ENCODE results near the gene KIF11. TPM values are rescaled to one million over a fixed set of nuclear protein-coding genes. Genes with fewer than 3 reads are reported as not detected.

Gene KIF11
- polyA plus RNA-seq, 1 donor from 2014 or later, result 0.47 TPM

DNA sequence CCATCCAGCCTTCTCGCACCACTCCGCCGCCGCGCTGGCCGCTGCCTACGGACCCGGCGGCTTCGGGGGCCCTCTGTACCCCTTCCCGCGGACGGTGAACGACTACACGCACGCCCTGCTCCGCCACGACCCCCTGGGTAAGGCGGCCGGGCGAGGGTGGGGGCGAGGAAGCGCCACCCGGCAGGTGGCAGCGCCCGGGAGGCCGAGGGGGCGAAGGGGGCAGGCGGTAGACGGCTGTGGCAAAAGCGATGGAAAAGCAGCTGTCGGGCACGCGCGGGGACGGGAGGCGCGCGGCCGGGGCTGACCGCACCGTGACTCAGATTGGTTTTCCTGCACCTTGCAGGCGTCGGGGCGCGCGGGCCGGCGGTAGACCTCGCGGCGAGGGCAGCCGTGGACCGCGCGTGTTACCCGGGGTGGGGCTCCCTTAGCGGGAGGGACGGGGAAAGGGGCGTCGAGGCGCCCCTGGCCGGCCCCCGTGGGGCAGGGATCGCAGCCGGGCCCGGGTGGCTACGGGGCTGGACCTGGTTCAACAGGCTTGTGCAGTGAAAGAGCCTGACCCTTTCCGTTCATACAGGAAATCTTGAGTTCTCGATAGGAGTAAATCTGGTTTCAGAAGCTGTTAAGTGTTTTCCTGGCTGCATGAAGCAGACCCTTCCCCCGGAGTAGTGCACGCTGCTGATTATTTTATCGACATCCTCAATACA is 97.4 kb downstream of the KIF11 start:
- peaks cover 85% of the 10 kb centered on the region for H3K27me3 ChIP-seq (ENCODE audit: insufficient read depth, low read depth, low read length)
- no peak overlapping the region for H2AFZ ChIP-seq (ENCODE audit: low read depth, low read length)
- H3K9me2 ChIP-seq (ENCODE audit: insufficient read depth, low read length), result no peaks in the 10 kb centered on the region
- no peak overlapping the region for H3K4me2 ChIP-seq (ENCODE audit: low read length)
- no peak overlapping the region for H3K27ac ChIP-seq (ENCODE audit: low read length)
- H3K79me2 ChIP-seq (replicated peaks; ENCODE audit: insufficient read depth, low read length), result no peaks in the 10 kb centered on the region
- H3K36me3 ChIP-seq (ENCODE audit: insufficient read depth, low read length), result no peaks in the 10 kb centered on the region
- TF ChIP-seq POLR2AphosphoS5 (IDR thresholded peaks at IDR 0.05) (peak; percentile 31), SMC3 (conservative IDR thresholded peaks at IDR 0.05; ENCODE audit: poor library complexity) (no peak), MXI1 (conservative IDR thresholded peaks at IDR 0.05; ENCODE audit: poor library complexity, severe bottlenecking) (no peak)
- H3K4me3 ChIP-seq (ENCODE audit: low read length), result peak overlapping the region; percentile 59
- H3F3A ChIP-seq (ENCODE audit: insufficient read depth, low read length, poor library complexity, severe bottlenecking), result no peaks in the 10 kb centered on the region
- H4K20me1 ChIP-seq (ENCODE audit: insufficient read depth), result no peaks in the 10 kb centered on the region
- H3K9ac ChIP-seq (ENCODE audit: low read length), result no peak overlapping the region
- H3K9me3 ChIP-seq (ENCODE audit: low read length), result peaks cover 12% of the 10 kb centered on the region

DNA sequence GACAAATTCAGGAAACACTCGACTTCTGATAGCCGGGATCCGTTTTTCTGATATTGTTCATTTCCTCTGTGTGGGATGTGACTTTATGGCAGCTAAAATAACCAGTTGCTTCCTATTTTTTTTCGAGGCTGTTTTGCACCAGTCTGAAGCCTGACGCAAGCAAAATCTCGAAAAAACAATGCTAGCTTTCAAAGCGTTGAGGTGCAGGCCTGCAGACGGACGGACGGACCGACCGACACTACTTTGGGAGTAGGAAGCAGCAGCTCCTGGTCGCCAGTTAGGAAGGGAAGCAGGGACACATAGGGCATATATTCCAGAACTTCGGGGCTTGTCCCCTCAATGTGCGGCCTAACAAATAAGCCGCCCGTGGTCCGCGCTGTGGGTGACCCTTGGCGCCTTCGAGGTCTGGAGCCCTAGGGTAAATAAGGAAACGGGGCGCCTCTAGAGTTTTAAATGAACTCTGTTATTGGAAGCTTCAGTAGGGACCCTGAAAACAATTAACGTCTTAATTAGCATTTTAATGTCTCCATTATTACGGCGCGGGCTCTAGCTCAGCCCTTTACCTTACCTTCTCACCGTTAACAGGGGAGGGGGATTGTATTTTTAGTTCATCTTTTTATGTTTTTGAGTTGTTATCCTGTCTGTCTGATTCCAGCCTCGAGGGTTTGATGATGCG is 98.1 kb downstream of the KIF11 start:
- no peak overlapping the region for H3K9ac ChIP-seq (ENCODE audit: low read length)
- no peak for TF ChIP-seq EP300 (conservative IDR thresholded peaks at IDR 0.05; ENCODE audit: poor library complexity, severe bottlenecking)
- TF ChIP-seq POLR2AphosphoS5 (IDR thresholded peaks at IDR 0.05), result no peak
- TF ChIP-seq SMC3 (conservative IDR thresholded peaks at IDR 0.05; ENCODE audit: poor library complexity), result no peak
- TF ChIP-seq EZH2 (IDR thresholded peaks at IDR 0.05; ENCODE audit: borderline replicate concordance, insufficient read depth, low read length, poor library complexity, severe bottlenecking), result no peak
- TF ChIP-seq, protein P1, sequence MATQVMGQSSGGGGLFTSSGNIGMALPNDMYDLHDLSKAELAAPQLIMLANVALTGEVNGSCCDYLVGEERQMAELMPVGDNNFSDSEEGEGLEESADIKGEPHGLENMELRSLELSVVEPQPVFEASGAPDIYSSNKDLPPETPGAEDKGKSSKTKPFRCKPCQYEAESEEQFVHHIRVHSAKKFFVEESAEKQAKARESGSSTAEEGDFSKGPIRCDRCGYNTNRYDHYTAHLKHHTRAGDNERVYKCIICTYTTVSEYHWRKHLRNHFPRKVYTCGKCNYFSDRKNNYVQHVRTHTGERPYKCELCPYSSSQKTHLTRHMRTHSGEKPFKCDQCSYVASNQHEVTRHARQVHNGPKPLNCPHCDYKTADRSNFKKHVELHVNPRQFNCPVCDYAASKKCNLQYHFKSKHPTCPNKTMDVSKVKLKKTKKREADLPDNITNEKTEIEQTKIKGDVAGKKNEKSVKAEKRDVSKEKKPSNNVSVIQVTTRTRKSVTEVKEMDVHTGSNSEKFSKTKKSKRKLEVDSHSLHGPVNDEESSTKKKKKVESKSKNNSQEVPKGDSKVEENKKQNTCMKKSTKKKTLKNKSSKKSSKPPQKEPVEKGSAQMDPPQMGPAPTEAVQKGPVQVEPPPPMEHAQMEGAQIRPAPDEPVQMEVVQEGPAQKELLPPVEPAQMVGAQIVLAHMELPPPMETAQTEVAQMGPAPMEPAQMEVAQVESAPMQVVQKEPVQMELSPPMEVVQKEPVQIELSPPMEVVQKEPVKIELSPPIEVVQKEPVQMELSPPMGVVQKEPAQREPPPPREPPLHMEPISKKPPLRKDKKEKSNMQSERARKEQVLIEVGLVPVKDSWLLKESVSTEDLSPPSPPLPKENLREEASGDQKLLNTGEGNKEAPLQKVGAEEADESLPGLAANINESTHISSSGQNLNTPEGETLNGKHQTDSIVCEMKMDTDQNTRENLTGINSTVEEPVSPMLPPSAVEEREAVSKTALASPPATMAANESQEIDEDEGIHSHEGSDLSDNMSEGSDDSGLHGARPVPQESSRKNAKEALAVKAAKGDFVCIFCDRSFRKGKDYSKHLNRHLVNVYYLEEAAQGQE (IDR thresholded peaks at IDR 0.05; ENCODE audit: borderline replicate concordance), result no peak
- no peak for TF ChIP-seq MXI1 (conservative IDR thresholded peaks at IDR 0.05; ENCODE audit: poor library complexity, severe bottlenecking)
- TF ChIP-seq TAF1 (IDR thresholded peaks at IDR 0.05; ENCODE audit: low read depth), result no peak
- no peak for TF ChIP-seq RAD21 (conservative IDR thresholded peaks at IDR 0.05)
- TF ChIP-seq, protein P2, sequence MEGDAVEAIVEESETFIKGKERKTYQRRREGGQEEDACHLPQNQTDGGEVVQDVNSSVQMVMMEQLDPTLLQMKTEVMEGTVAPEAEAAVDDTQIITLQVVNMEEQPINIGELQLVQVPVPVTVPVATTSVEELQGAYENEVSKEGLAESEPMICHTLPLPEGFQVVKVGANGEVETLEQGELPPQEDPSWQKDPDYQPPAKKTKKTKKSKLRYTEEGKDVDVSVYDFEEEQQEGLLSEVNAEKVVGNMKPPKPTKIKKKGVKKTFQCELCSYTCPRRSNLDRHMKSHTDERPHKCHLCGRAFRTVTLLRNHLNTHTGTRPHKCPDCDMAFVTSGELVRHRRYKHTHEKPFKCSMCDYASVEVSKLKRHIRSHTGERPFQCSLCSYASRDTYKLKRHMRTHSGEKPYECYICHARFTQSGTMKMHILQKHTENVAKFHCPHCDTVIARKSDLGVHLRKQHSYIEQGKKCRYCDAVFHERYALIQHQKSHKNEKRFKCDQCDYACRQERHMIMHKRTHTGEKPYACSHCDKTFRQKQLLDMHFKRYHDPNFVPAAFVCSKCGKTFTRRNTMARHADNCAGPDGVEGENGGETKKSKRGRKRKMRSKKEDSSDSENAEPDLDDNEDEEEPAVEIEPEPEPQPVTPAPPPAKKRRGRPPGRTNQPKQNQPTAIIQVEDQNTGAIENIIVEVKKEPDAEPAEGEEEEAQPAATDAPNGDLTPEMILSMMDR (IDR thresholded peaks at IDR 0.05; ENCODE audit: poor library complexity, severe bottlenecking), result no peak
- H3K27ac ChIP-seq (ENCODE audit: low read length), result no peak overlapping the region
- H3K9me3 ChIP-seq (ENCODE audit: low read length), result peaks cover 12% of the 10 kb centered on the region
- peaks cover 91% of the 10 kb centered on the region for H3K27me3 ChIP-seq (ENCODE audit: insufficient read depth, low read depth, low read length)
- no peaks in the 10 kb centered on the region for H3F3A ChIP-seq (ENCODE audit: insufficient read depth, low read length, poor library complexity, severe bottlenecking)
- no peaks in the 10 kb centered on the region for H3K9me2 ChIP-seq (ENCODE audit: insufficient read depth, low read length)
- no peak overlapping the region for H2AFZ ChIP-seq (ENCODE audit: low read depth, low read length)
- H4K20me1 ChIP-seq (ENCODE audit: insufficient read depth), result no peaks in the 10 kb centered on the region
- no peaks in the 10 kb centered on the region for H3K79me2 ChIP-seq (replicated peaks; ENCODE audit: insufficient read depth, low read length)
- no peak overlapping the region for H3K4me2 ChIP-seq (ENCODE audit: low read length)
- H3K36me3 ChIP-seq (ENCODE audit: insufficient read depth, low read length), result no peaks in the 10 kb centered on the region
- H3K4me3 ChIP-seq (ENCODE audit: low read length), result peak overlapping the region; percentile 59

All from neural cell (in vitro differentiated cells).